Uterus (tissue), 4 donors: ENCODE measurements around the gene SMURF1. TPM values are rescaled to one million over a fixed set of nuclear protein-coding genes. Genes with fewer than 3 reads are reported as not detected.

Source experiments
- DNase-seq, 2 donors: peaks; one replicate each; pipeline ENCODE4 v3.0.0-alpha.2; 2019 to 2020
- H3K27ac ChIP-seq, 2 donors: fragments of 200-600 bp; sonication (generic); 1 replicate in 1 of 2; 2 replicates in 1 of 2; pipeline ENCODE4 v1.5.1; 2016 to 2018
- H3K27me3 ChIP-seq, 2 donors: fragments of 200-600 bp; sonication (generic); one replicate each; pipeline ENCODE4 v1.5.1; 2018 to 2019; ENCODE audit warnings: control low read depth in 1 of 2
- H3K36me3 ChIP-seq, 2 donors: fragments of 200-600 bp; sonication (generic); one replicate each; pipeline ENCODE4 v1.5.1; 2019; ENCODE audit warnings: control low read depth in 1 of 2
- H3K4me1 ChIP-seq, 2 donors: fragments of 200-600 bp; sonication (generic); one replicate each; pipeline ENCODE4 v1.5.1; 2018 to 2019; ENCODE audit warnings: control low read depth in 1 of 2
- H3K4me3 ChIP-seq, 2 donors: fragments of 200-600 bp; sonication (generic); 1 replicate in 1 of 2; 2 replicates in 1 of 2; pipeline ENCODE4 v1.5.1; 2018 to 2019; ENCODE audit warnings: mild to moderate bottlenecking in 1 of 2
- H3K9me3 ChIP-seq, 2 donors: fragments of 200-600 bp; sonication (generic); one replicate each; pipeline ENCODE4 v1.5.1; 2019; ENCODE audit warnings: control low read depth in 1 of 2
- POLR2A ChIP-seq, 2 donors: fragments of 450-650 bp; IDR thresholded peaks; one replicate each; pipeline ENCODE4 v1.6.1; 2016; ENCODE audit warnings: antibody characterized with exemption in 2 of 2, mild to moderate bottlenecking in 1 of 2, moderate library complexity in 1 of 2
- intact Hi-C: fragments of 100-400 bp; cut with DNase I; formaldehyde crosslinking; loops from one replicate; pipeline ENCODE4 v1.15.1; 2023; ENCODE audit warnings: low total_unique reads
- total RNA-seq, 4 donors: library from RNA; depleted of rRNA in 3 of 4; stranded (reverse); fragments of >200 nt in 3 of 4; gene quantifications; one replicate each; pipeline versions ENCODE4 v1.1.0 to v1.2.4, GENCODE V29; 2014 to 2023
- TF ChIP-seq, protein P1 (sequence below), 4 experiments: fragments of 200-600 bp in 2 of 4; fragments of 450-650 bp in 2 of 4; sonication (generic) in 2 of 4; IDR thresholded peaks; one replicate each; pipeline ENCODE4 v1.5.1; 2016 to 2019; ENCODE audit warnings: antibody characterized with exemption in 4 of 4, mild to moderate bottlenecking in 2 of 4, moderate library complexity in 1 of 4
- donor health status: DM: yes; HTN: yes; CAD: no.

SMURF1 gene
- total RNA-seq, 4 donors from 2014 or later, result 14.4 to 39.5 (median 26.2) TPM

DNA sequence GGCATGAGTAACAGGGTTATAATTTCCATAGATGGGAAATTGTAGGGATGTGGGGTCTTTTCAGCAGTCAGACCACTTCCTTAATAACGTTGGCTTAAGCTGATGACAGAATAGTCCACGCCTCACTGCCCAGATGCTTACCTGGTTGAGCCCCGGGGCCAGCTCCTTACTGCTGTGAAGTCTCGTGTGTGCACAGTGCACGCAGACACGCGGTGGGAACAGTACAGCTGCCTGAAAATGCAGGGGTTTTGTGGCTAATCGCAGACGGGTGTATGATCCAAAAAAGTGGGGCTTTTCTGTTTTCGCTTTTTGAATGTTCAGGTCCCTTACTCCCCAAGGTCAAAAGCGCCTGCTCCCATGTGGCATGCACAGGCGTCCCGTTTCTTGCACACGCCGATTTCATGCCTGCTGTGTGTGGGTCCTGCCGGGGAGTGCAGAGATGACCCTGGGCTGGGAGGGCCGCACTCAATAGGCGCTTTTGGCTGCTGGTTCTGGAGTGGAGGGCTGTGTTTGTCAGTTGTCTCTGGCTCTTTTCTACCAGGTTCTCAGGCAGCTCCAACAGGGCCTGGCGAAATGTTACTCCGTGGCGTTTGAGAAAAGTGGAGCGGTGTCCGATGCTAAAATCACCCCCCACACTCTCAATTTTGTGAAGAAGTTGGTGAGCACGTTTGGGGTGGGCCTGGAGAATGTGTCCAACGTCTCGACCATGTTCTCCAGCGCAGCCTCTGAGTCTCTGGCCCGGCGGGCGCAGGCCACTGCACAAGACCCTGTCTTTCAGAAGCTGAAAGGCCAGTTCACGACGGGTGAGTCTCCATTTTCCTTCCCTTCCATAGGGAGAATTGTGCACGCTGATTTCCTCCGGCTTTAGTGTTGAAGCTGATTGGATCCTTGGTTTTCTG lies 149.6 kb downstream of the SMURF1 start:
- TF ChIP-seq, protein P1, sequence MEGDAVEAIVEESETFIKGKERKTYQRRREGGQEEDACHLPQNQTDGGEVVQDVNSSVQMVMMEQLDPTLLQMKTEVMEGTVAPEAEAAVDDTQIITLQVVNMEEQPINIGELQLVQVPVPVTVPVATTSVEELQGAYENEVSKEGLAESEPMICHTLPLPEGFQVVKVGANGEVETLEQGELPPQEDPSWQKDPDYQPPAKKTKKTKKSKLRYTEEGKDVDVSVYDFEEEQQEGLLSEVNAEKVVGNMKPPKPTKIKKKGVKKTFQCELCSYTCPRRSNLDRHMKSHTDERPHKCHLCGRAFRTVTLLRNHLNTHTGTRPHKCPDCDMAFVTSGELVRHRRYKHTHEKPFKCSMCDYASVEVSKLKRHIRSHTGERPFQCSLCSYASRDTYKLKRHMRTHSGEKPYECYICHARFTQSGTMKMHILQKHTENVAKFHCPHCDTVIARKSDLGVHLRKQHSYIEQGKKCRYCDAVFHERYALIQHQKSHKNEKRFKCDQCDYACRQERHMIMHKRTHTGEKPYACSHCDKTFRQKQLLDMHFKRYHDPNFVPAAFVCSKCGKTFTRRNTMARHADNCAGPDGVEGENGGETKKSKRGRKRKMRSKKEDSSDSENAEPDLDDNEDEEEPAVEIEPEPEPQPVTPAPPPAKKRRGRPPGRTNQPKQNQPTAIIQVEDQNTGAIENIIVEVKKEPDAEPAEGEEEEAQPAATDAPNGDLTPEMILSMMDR (IDR thresholded peaks at IDR 0.05), result no peak
- TF ChIP-seq POLR2A (IDR thresholded peaks at IDR 0.05), result no peak
- intact Hi-C loops, result no loop called here
- no peak overlapping the region for H3K27ac ChIP-seq
- no peaks in the 10 kb centered on the region for H3K36me3 ChIP-seq
- no peak overlapping the region for H3K4me3 ChIP-seq
- no peaks in the 10 kb centered on the region for H3K9me3 ChIP-seq
- H3K27me3 ChIP-seq, result no peaks in the 10 kb centered on the region
- no peaks in the 10 kb centered on the region for H3K4me1 ChIP-seq
- DNase-seq, result no peak

DNA sequence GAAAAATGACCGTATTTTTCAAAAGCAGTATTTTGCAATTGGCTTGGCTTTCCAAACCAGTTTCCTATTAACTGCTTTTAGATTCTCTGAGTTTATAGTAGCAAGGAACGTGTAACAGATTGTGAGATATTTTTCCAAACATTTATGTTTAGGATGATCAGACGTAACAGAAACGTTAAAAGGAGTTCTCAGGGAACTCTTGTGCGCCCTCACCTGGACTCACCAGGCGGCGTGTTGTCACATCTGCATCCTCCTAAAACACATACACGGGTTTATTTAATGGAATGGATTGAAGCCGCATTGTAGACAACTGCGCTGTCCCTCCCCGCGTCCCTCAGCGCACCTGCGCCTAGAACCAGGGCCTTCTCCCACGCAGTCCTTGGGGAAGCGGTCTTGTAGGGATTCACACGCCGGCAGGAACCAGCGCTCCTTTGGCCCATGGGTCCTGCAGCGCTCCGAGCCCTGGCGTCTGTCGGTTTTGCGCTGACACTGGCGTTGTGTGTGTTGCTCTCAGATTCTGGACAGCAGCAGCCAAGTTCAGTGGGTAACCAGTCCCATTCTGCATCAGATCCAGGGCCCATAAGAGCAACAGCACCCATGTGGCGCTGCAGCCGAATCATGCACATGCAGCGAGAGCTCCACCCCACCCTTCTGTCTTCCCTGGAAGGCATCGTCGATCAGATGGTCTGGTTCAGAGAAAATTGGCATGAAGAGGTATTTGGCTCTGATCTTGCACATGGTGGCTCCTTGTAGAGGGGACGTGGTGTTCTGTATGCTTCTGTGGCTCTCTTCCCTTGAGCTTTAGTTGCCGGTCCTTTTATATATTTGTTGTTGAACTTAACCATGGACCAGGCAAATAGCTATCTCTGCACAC lies 150.6 kb downstream of the SMURF1 start:
- H3K27ac ChIP-seq, result no peak overlapping the region
- TF ChIP-seq, protein P1 (IDR thresholded peaks at IDR 0.05), result no peak
- TF ChIP-seq POLR2A (IDR thresholded peaks at IDR 0.05), result no peak
- DNase-seq, result no peak

DNA sequence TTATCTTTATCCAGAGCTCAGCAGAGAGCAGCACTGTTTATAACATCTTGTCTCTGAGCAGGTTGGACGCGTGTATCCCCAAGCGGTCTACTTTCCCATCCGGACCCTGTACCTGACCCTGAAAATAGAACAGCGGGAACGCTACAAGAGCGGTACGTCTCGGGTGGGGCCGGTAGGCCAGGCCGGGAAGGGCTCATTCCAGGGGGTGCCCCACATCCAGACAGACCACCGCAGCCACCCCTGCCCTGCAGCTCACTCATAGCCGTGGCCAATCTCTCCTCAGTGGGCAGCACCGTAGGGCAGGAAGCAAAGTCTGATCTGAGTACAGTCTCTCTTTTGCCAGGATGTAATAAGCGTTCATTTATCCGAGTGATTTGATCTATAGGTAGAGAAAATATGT lies 151.8 kb downstream of the SMURF1 start:
- no peaks in the 10 kb centered on the region for H3K4me1 ChIP-seq
- no peak overlapping the region for H3K4me3 ChIP-seq
- DNase-seq, result no peak
- TF ChIP-seq, protein P1 (IDR thresholded peaks at IDR 0.05), result no peak
- no peak for TF ChIP-seq POLR2A (IDR thresholded peaks at IDR 0.05)
- intact Hi-C loops, result no loop called here
- H3K27ac ChIP-seq, result no peak overlapping the region
- no peaks in the 10 kb centered on the region for H3K9me3 ChIP-seq
- H3K27me3 ChIP-seq, result no peaks in the 10 kb centered on the region
- no peaks in the 10 kb centered on the region for H3K36me3 ChIP-seq

More for the DNA sequence above, 150.6 kb downstream of the SMURF1 start:
- Histone ChIP-seq H3K4me1 (no peaks in the 10 kb centered on the region), H3K9me3 (no peaks in the 10 kb centered on the region), H3K4me3 (no peak overlapping the region), H3K27me3 (no peaks in the 10 kb centered on the region), H3K36me3 (no peaks in the 10 kb centered on the region)
- intact Hi-C loops, result no loop called here

DNA sequence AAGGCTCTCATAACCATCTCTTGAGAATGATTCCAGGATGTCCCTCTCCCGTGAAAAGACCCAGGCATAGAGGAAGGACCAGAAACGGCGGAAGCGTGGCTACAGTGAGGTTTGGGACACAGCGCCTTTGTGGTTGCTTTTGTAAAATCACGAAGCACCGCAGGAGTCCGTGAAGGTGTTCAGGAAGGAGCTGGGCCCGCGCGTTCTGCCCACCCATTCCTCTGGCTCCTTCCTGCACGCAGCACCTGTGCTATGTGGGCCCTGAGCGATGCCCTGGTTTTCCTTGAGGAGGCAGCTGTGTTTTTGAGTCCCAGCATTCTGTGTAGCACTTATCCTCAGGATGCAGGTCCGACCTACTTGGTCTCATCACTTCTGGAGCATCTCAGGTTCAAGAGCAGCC lies 152.8 kb downstream of the SMURF1 start:
- no peaks in the 10 kb centered on the region for H3K4me1 ChIP-seq
- H3K27me3 ChIP-seq, result no peaks in the 10 kb centered on the region
- intact Hi-C loops, result no loop called here
- no peak for DNase-seq
- no peaks in the 10 kb centered on the region for H3K9me3 ChIP-seq
- H3K4me3 ChIP-seq, result no peak overlapping the region
- TF ChIP-seq, protein P1 (IDR thresholded peaks at IDR 0.05), result no peak
- TF ChIP-seq POLR2A (IDR thresholded peaks at IDR 0.05), result no peak
- no peaks in the 10 kb centered on the region for H3K36me3 ChIP-seq
- H3K27ac ChIP-seq, result no peak overlapping the region

DNA sequence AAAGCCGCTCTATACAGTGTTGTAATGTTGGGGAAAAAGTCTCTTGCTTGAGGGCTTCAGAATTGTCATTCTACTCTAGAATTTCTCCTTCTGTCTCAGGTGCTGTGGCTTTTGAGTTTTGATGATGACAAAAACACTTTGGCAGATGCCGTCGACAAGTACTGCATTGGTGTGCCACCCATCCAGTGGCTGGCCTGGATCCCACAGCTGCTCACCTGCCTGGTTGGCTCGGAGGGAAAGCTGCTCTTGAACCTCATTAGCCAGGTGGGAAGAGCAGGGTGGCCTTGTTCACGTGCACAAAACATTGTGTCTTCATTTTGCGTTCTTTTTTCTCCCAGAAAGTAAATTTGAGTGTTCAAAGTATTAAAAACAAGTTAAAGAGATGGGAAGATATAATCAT lies 153.6 kb downstream of the SMURF1 start:
- Histone ChIP-seq H3K4me1 (no peaks in the 10 kb centered on the region), H3K27me3 (no peaks in the 10 kb centered on the region), H3K36me3 (no peaks in the 10 kb centered on the region), H3K9me3 (no peaks in the 10 kb centered on the region), H3K4me3 (no peak overlapping the region), H3K27ac (no peak overlapping the region)
- TF ChIP-seq, protein P1 (IDR thresholded peaks at IDR 0.05), result no peak
- no peak for DNase-seq
- intact Hi-C loops, result no loop called here
